Caco-2 (cell line): ENCODE measurements around the gene GSDMA. TPM values are rescaled to one million over a fixed set of nuclear protein-coding genes. Genes with fewer than 3 reads are reported as not detected.
A peak's percentile ranks its signal among the peaks of the same experiment; 100 is the strongest.

Experiments used
- BruUV-seq: library from RNA; stranded (reverse); fragments of 400-500 nt; replicated peaks from 2 replicates; lab custom pipeline; 2021; lab: Mats Ljungman, UMichigan
- CTCF ChIA-PET: fragments of 300-600 bp; sonication (Branson Sonifier 250); formaldehyde crosslinking; loops from one replicate; lab custom pipeline; 2022; ENCODE audit warnings: antibody characterized with exemption; lab: Charles Lee
- POLR2A ChIA-PET: fragments of 300-600 bp; sonication (Branson Sonifier 250); formaldehyde crosslinking; loops from one replicate; lab custom pipeline; 2022; ENCODE audit warnings: antibody characterized with exemption; lab: Charles Lee
- DNase-seq, 2 experiments: peaks; one replicate each; pipeline versions ENCODE4 v3.0.0 to v3.0.0-alpha.2; 2020 to 2022
- H3K27me3 ChIP-seq: replicated peaks from 2 replicates; pipeline ENCODE4 v1.6.0; 2011; ENCODE audit warnings: low read length; ENCODE audit not compliant: control insufficient read depth, insufficient read depth
- H3K36me3 ChIP-seq: 2 replicates; pipeline ENCODE4 v1.5.1; 2011; ENCODE audit warnings: low read length; ENCODE audit not compliant: control insufficient read depth, insufficient read depth
- H3K4me1 ChIP-seq: fragments of 250-450 bp; sonication (Bioruptor Pico); 2 replicates; pipeline ENCODE4 v1.5.1; 2020; ENCODE audit warnings: mild to moderate bottlenecking
- H3K4me3 ChIP-seq: 2 replicates; pipeline ENCODE4 v1.5.1; 2011; ENCODE audit warnings: low read depth, mild to moderate bottlenecking, control low read depth, low read length
- H3K9me3 ChIP-seq: fragments of 250-450 bp; sonication (Bioruptor Pico); 2 replicates; pipeline ENCODE4 v1.5.1; 2020; ENCODE audit warnings: mild to moderate bottlenecking, moderate library complexity
- H3K27ac Mint-ChIP-seq: one replicate; pipeline ENCODE4 v1.8.0; 2022; ENCODE audit warnings: mixed read lengths; ENCODE audit not compliant: unreplicated experiment
- H3K27me3 Mint-ChIP-seq: one replicate; pipeline ENCODE4 v1.8.0; 2022; ENCODE audit warnings: mixed read lengths; ENCODE audit not compliant: insufficient read depth, unreplicated experiment
- H3K36me3 Mint-ChIP-seq: one replicate; pipeline ENCODE4 v1.8.0; 2022; ENCODE audit warnings: mild to moderate bottlenecking, mixed read lengths; ENCODE audit not compliant: insufficient read depth, unreplicated experiment
- H3K4me1 Mint-ChIP-seq: one replicate; pipeline ENCODE4 v1.8.0; 2022; ENCODE audit warnings: low read depth, mixed read lengths; ENCODE audit not compliant: unreplicated experiment
- H3K4me3 Mint-ChIP-seq: one replicate; pipeline ENCODE4 v1.8.0; 2022; ENCODE audit warnings: mild to moderate bottlenecking, moderate library complexity, mixed read lengths; ENCODE audit not compliant: unreplicated experiment
- H3K9me3 Mint-ChIP-seq: one replicate; pipeline ENCODE4 v1.8.0; 2022; ENCODE audit warnings: mixed read lengths; ENCODE audit not compliant: unreplicated experiment
- intact Hi-C: fragments of 100-400 bp; cut with micrococcal nuclease; formaldehyde crosslinking; loops from one replicate; pipeline ENCODE4 v1.10.0; 2022; ENCODE audit not compliant: unreplicated experiment
- total RNA-seq: library from RNA; stranded (reverse); gene quantifications from 2 replicates; pipeline ENCODE4 v1.2.3, GENCODE V29; 2022
- TF ChIP-seq, protein P1 (sequence below), 2 experiments: fragments of 200-600 bp in 1 of 2; IDR thresholded peaks; 1 replicate in 1 of 2; 2 replicates in 1 of 2; pipeline versions ENCODE4 v1.5.1 to v1.8.0; 2011 to 2022; ENCODE audit warnings: antibody characterized with exemption in 1 of 2, control low read depth in 1 of 2, inconsistent platforms in 1 of 2, low read depth in 1 of 2, low read length in 1 of 2, mild to moderate bottlenecking in 1 of 2, moderate library complexity in 1 of 2; ENCODE audit not compliant: insufficient read depth in 1 of 2, severe bottlenecking in 1 of 2, unreplicated experiment in 1 of 2

Gene GSDMA
- total RNA-seq, 1 experiment from 2014 or later = not detected

DNA sequence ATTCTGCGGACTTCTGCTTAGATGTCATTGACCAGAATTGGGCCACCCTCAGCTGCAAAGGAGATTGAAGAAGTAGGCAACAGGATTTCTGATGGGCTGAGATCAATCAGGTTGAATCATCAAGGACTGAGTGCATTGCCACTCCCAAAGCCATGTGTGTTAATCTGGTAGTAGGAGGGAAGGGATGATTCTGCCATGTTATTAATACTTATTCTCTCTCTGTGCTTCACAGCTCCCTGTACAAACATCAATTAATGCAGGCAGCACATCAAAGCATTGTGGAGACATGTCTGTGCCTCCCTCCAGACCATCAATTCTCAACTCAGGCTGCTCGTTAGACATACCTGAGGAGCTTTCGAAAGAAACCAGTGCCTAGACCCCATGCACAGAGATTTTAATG lies 23.7 kb upstream of the GSDMA start:
- Mint-ChIP-seq H3K4me1 (peaks cover 4% of the 10 kb centered on the region), H3K27me3 (no peaks in the 10 kb centered on the region), H3K4me3 (no peak overlapping the region), H3K36me3 (no peaks in the 10 kb centered on the region), H3K27ac (no peak overlapping the region), H3K9me3 (no peaks in the 10 kb centered on the region)
- H3K36me3 ChIP-seq = no peaks in the 10 kb centered on the region
- TF ChIP-seq, protein P1, sequence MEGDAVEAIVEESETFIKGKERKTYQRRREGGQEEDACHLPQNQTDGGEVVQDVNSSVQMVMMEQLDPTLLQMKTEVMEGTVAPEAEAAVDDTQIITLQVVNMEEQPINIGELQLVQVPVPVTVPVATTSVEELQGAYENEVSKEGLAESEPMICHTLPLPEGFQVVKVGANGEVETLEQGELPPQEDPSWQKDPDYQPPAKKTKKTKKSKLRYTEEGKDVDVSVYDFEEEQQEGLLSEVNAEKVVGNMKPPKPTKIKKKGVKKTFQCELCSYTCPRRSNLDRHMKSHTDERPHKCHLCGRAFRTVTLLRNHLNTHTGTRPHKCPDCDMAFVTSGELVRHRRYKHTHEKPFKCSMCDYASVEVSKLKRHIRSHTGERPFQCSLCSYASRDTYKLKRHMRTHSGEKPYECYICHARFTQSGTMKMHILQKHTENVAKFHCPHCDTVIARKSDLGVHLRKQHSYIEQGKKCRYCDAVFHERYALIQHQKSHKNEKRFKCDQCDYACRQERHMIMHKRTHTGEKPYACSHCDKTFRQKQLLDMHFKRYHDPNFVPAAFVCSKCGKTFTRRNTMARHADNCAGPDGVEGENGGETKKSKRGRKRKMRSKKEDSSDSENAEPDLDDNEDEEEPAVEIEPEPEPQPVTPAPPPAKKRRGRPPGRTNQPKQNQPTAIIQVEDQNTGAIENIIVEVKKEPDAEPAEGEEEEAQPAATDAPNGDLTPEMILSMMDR (IDR thresholded peaks at IDR 0.05; ENCODE audit: insufficient read depth in 1 of 2, low read depth in 1 of 2, low read length in 1 of 2, severe bottlenecking in 1 of 2, unreplicated experiment in 1 of 2) = no peak
- DNase-seq = no peak
- BruUV-seq = no TSS peak
- intact Hi-C loops = no loop called here
- H3K27me3 ChIP-seq = no peaks in the 10 kb centered on the region; the same call in 1 of the 2 replicates
- POLR2A ChIA-PET = no interaction called here
- CTCF ChIA-PET = interaction anchor here (0.6 to 2.0 kb wide), 3 partner anchors 14 to 447 kb away, joined by 3 to 8 read pairs (median 6); partner anchors contain the start of gene PSMD3
- H3K4me3 ChIP-seq = no peak overlapping the region
- peaks cover 4% of the 10 kb centered on the region; the same call in 1 of the 2 replicates for H3K4me1 ChIP-seq
- H3K9me3 ChIP-seq = no peaks in the 10 kb centered on the region

DNA sequence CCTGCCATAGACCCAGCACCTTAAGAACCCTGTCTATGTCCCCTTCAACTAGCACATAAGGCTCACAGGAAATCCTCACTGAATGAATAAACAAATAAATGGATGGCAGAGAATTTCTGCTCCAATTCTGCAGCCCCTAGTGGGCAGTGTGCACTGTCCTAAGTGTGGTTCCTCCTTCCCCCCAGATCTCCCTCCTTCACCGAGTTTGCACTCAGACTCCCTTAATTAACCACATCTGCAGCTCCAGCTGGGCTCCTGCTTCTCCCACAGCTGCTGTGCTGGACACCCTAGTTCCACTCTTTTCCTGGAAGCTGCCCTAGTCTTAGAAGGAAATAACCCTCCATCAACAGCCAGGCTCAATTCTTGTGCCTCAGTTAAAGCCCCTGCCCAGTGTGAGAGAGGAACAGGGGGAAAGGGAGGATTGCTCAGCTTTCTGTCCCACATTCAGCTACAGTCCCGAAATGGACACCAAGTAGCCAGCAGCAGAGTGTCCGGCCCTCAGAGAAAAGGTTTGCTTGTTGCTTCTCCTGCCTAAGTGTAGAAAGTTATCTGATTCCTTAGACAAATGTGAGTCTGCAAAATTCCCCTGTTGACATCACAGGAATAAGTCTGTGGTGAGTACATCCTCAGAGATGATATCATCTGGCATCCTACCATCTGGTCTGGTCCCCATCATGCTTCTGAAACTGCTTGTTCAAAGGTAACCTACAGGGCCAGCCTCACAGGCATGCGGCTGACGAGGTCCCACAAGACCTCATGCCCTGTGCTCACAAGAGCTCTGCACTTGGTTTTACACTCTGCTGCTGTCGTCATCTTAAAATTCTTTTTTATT lies 23.0 kb upstream of the GSDMA start:
- ChIA-PET CTCF (interaction anchor here (1.4 to 2.0 kb wide), 2 partner anchors 41 to 74 kb away, joined by 3 to 8 read pairs; partner anchors contain the start of gene PSMD3), POLR2A (no interaction called here)
- no peak overlapping the region for H3K27ac Mint-ChIP-seq
- peak in 1 of 2 experiments; percentile 39 for DNase-seq
- H3K4me3 Mint-ChIP-seq = no peak overlapping the region
- Histone ChIP-seq H3K36me3 (no peaks in the 10 kb centered on the region), H3K4me1 (no peaks in the 10 kb centered on the region), H3K27me3 (no peaks in the 10 kb centered on the region; the same call in 1 of the 2 replicates), H3K4me3 (no peak overlapping the region), H3K9me3 (no peaks in the 10 kb centered on the region)
- no peaks in the 10 kb centered on the region for H3K27me3 Mint-ChIP-seq
- intact Hi-C loops = no loop called here
- TF ChIP-seq, protein P1 (IDR thresholded peaks at IDR 0.05; ENCODE audit: insufficient read depth in 1 of 2, low read depth in 1 of 2, low read length in 1 of 2, severe bottlenecking in 1 of 2, unreplicated experiment in 1 of 2) = peak; percentile 34 to 75
- no peaks in the 10 kb centered on the region for H3K36me3 Mint-ChIP-seq
- H3K4me1 Mint-ChIP-seq = no peaks in the 10 kb centered on the region
- H3K9me3 Mint-ChIP-seq = no peaks in the 10 kb centered on the region
- no TSS peak for BruUV-seq

DNA sequence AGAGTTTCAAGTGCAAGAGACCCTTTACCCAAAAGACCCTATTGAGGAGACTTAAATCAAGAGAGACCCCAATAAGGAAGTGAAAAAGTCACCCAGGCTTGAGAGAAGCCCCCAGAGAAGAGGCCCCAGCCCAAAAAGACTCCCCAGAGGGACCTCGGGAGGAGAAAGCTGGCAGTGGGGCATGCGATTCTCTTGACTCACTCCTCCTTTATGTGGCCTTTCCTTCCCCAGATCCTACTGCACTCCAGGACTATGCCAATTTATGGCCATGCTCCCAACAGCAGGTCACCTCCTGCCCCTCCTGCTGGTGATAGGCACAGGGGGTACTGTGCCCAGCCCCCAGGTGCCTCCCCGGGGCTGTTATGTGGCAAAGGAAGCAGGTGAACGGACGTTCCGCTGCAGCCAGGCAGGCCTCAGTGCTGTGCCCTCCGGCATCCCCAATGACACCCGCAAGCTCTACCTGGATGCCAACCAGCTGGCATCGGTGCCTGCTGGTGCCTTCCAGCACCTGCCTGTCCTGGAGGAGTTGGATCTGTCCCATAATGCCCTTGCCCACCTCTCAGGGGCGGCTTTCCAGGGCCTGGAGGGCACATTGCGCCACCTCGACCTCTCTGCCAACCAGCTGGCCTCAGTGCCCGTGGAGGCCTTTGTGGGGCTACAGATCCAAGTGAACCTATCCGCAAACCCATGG lies 19.0 kb upstream of the GSDMA start:
- Mint-ChIP-seq H3K4me3 (no peak overlapping the region), H3K27me3 (no peaks in the 10 kb centered on the region), H3K4me1 (peaks cover 4% of the 10 kb centered on the region), H3K36me3 (no peaks in the 10 kb centered on the region), H3K9me3 (no peaks in the 10 kb centered on the region), H3K27ac (no peak overlapping the region)
- TF ChIP-seq, protein P1 (IDR thresholded peaks at IDR 0.05; ENCODE audit: insufficient read depth in 1 of 2, low read depth in 1 of 2, low read length in 1 of 2, severe bottlenecking in 1 of 2, unreplicated experiment in 1 of 2) = no peak
- ChIA-PET POLR2A (no interaction called here), CTCF (no interaction called here)
- Histone ChIP-seq H3K36me3 (no peaks in the 10 kb centered on the region), H3K27me3 (no peaks in the 10 kb centered on the region; the same call in none of the 2 replicates), H3K4me1 (no peaks in the 10 kb centered on the region), H3K4me3 (no peak overlapping the region), H3K9me3 (no peaks in the 10 kb centered on the region)
- BruUV-seq = no TSS peak
- intact Hi-C loops = no loop called here
- DNase-seq = no peak
